ENCODE results near the gene PDE7B.

GRCh38 chr6:135875446-135875845, 23.9 kb downstream of the PDE7B start:
- TF ChIP-seq ZNF543 (CRISPR knock-in tag; IDR thresholded peaks at IDR 0.05) (no peak), TRIM22 (IDR thresholded peaks at IDR 0.05) (no peak), EED (CRISPR knock-in tag; IDR thresholded peaks at IDR 0.05) (no peak), FOXM1 (CRISPR knock-in tag; IDR thresholded peaks at IDR 0.05) (no peak), ZKSCAN8 (CRISPR knock-in tag; IDR thresholded peaks at IDR 0.05; ENCODE audit: borderline replicate concordance) (no peak), PRDM15 (CRISPR knock-in tag; IDR thresholded peaks at IDR 0.05) (no peak), NFE2 (CRISPR knock-in tag; IDR thresholded peaks at IDR 0.05) (no peak), KAT8 (CRISPR knock-in tag; IDR thresholded peaks at IDR 0.05) (no peak), BCLAF1 (IDR thresholded peaks at IDR 0.05) (no peak), MEIS1 (CRISPR knock-in tag; IDR thresholded peaks at IDR 0.05; ENCODE audit: borderline replicate concordance) (no peak), KDM2A (CRISPR knock-in tag; IDR thresholded peaks at IDR 0.05; ENCODE audit: borderline replicate concordance, low read depth) (no peak), HNF4A (CRISPR knock-in tag; IDR thresholded peaks at IDR 0.05) (no peak), ZFAT (CRISPR knock-in tag; conservative IDR thresholded peaks at IDR 0.05) (no peak), SMAD3 (CRISPR knock-in tag; IDR thresholded peaks at IDR 0.05) (no peak)
